Measurements from ENCODE around the gene MPRIP. TPM values are rescaled to one million over a fixed set of nuclear protein-coding genes. Genes with fewer than 3 reads are reported as not detected.

The MPRIP gene
- total RNA-seq, 1 experiment from 2014 or later = 132 TPM

DNA sequence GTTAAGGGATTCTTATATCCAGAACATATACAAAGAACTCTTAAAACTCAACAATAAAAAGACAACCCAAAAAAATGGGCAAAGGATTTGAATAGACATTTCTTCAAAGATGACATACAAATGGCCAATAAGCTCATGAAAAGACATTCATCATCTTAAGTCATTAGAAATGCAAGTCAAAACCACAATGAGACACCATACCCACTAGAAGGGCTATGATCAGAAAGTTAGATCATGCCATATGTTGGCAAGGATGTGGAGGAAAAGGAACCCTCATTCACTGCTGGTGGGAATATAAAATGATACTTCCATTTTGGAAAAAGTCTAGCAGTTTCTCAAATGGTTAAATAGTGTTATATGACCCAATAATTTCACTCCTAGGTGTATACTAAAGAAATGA is 154.5 kb downstream of the MPRIP start:
- no peaks in the 10 kb centered on the region for H3K27me3 ChIP-seq (ENCODE audit: insufficient read depth, low read length)
- no peak overlapping the region for H3K18ac ChIP-seq (ENCODE audit: insufficient read length, low read depth, low read length)
- Mint-ChIP-seq H3K27me3 (ENCODE audit: low read depth) (peaks cover 4% of the 10 kb centered on the region), H3K4me3 (no peak overlapping the region), H3K4me1 (no peaks in the 10 kb centered on the region), H3K9me3 (no peaks in the 10 kb centered on the region), H3K36me3 (ENCODE audit: insufficient read depth in 1 of 3, low read depth in 3 of 3) (no peaks in the 10 kb centered on the region), H3K27ac (no peak overlapping the region)
- H2BK12ac ChIP-seq (ENCODE audit: insufficient read length, low read depth, low read length) = no peak overlapping the region
- H2AK5ac ChIP-seq (ENCODE audit: insufficient read length, low read length) = no peak overlapping the region
- H3K9me3 ChIP-seq (ENCODE audit: control insufficient read depth, low read depth, low read length) = no peaks in the 10 kb centered on the region
- no peak overlapping the region for H3K9ac ChIP-seq (ENCODE audit: extremely low read depth, insufficient read length, low read length)
- H4K5ac ChIP-seq (ENCODE audit: insufficient read length, low read depth, low read length) = no peak overlapping the region
- H3K79me2 ChIP-seq (ENCODE audit: insufficient read depth, low read length) = no peaks in the 10 kb centered on the region
- TF ChIP-seq, protein P1, sequence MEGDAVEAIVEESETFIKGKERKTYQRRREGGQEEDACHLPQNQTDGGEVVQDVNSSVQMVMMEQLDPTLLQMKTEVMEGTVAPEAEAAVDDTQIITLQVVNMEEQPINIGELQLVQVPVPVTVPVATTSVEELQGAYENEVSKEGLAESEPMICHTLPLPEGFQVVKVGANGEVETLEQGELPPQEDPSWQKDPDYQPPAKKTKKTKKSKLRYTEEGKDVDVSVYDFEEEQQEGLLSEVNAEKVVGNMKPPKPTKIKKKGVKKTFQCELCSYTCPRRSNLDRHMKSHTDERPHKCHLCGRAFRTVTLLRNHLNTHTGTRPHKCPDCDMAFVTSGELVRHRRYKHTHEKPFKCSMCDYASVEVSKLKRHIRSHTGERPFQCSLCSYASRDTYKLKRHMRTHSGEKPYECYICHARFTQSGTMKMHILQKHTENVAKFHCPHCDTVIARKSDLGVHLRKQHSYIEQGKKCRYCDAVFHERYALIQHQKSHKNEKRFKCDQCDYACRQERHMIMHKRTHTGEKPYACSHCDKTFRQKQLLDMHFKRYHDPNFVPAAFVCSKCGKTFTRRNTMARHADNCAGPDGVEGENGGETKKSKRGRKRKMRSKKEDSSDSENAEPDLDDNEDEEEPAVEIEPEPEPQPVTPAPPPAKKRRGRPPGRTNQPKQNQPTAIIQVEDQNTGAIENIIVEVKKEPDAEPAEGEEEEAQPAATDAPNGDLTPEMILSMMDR (conservative IDR thresholded peaks at IDR 0.05) = no peak
- no peaks in the 10 kb centered on the region for H4K20me1 ChIP-seq (ENCODE audit: control insufficient read depth, insufficient read depth, insufficient read length)
- no peak overlapping the region for H3T11ph ChIP-seq (ENCODE audit: low read length)
- H3K27ac ChIP-seq (ENCODE audit: insufficient read length, low read depth, low read length) = no peak overlapping the region
- no peak overlapping the region for H3K56ac ChIP-seq (ENCODE audit: insufficient read length, low read depth, low read length)
- no peak overlapping the region for H2BK20ac ChIP-seq (ENCODE audit: low read depth, low read length, poor library complexity, severe bottlenecking)
- H3K23me2 ChIP-seq (ENCODE audit: insufficient read length, low read depth, low read length, poor library complexity, severe bottlenecking) = no peaks in the 10 kb centered on the region
- H4K91ac ChIP-seq (ENCODE audit: insufficient read length, low read depth, low read length) = no peak overlapping the region
- no peak overlapping the region for H2BK120ac ChIP-seq (ENCODE audit: low read depth, low read length, poor library complexity, severe bottlenecking)
- DNase-seq = no peak
- H4K8ac ChIP-seq (replicated peaks; ENCODE audit: insufficient read length, low read depth, low read length) = no peak overlapping the region
- H2BK15ac ChIP-seq (ENCODE audit: low read depth, low read length) = no peak overlapping the region
- no peaks in the 10 kb centered on the region for H3K4me1 ChIP-seq (ENCODE audit: insufficient read depth, low read length)
- H3K4ac ChIP-seq (ENCODE audit: low read depth, low read length) = no peak overlapping the region
- no peaks in the 10 kb centered on the region for H3K79me1 ChIP-seq (ENCODE audit: insufficient read depth, low read depth, low read length, poor library complexity, severe bottlenecking)
- H2AFZ ChIP-seq (ENCODE audit: low read length) = no peak overlapping the region
- no peak overlapping the region for H2BK5ac ChIP-seq (ENCODE audit: insufficient read length, low read length)
- H3K4me2 ChIP-seq (ENCODE audit: insufficient read depth, insufficient read length, low read length) = no peak overlapping the region
- H3K14ac ChIP-seq (ENCODE audit: insufficient read depth, low read length) = no peak overlapping the region
- H3K23ac ChIP-seq (ENCODE audit: insufficient read length, low read depth, low read length) = no peak overlapping the region

All from H9 (cell line).